Inferior parietal cortex (tissue), 1 donor: ENCODE data around the gene MRPS25.
A peak's percentile ranks its signal among the peaks of the same experiment; 100 is the strongest.
"Not testable (repeated sequence)": the region's sequence is repeated elsewhere in the genome, so short reads cannot be mapped to it uniquely, and the experiment has no call there.

ENCODE experiments used
- DNase-seq: peaks from one replicate; pipeline ENCODE4 v3.0.0-alpha.2; 2016; ENCODE audit errors: extremely low spot score

Gene MRPS25

DNA sequence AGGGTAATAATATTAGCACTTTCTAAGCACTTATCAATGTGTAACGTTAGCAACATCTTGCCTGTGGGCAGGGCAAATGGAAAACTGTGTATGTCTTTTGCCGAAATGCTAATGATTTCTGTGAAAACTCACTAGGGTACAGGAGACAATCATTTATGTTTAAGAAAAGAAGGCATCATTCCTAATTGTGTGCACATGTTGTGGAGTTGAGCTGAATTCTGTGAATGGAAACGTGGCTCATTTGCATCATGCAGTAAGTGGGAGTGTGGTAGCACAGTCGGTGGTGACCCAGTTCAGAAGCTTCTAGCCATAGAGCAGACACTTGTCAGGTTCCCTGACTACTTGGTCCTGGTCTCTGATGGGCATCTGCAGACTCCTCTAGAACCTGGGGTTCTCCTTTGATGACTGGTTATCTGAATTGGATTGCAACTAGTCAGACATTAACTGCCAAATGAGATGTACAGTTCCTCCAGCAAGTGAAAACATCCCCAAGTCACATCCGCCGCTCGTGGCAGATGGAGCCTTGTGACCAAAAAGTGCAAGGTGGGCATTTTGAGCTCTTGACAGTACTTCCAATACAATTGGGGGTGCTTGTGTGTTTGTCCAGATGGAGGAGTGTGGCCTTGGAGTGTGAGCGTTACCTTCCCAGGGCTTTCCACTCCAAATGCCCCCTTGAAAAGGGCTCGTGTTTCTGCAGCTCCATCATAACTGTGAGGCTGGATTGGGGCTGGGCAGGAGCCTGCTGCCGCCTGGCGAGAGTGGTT, 21.5 kb downstream of the MRPS25 start:
- no peak for DNase-seq

- DNase-seq: no peak
These were observed 22.2 kb downstream of the MRPS25 start for GRCh38 chr3:15042936-15043335.

- DNase-seq: no peak
These were observed 23.2 kb downstream of the MRPS25 start for GRCh38 chr3:15041950-15042349.

- no peak for DNase-seq
These were observed 24.3 kb downstream of the MRPS25 start for GRCh38 chr3:15040844-15041243.

GRCh38 chr3:15038306-15038705, 26.8 kb downstream of the MRPS25 start:
- no peak for DNase-seq

GRCh38 chr3:15033103-15033502, 32.0 kb downstream of the MRPS25 start:
- DNase-seq: no peak

DNA sequence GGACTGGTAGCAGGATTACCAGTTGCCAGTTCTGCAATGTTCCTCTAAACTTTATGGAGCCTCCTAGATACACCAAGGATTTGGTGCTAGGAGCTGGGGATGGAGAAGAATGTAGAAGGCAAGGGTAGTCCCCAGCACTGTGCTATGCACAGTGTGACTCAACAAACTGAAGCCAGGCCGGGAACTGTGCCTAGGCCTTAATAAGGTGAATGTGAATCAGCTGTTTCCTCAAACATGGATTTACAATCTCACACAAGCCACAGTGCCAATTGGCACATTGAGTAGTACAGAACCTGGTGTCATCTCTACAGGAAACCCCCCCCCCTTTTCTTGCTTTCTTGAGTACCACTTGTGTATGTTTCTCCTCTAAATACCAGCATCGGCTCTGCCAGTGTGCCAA, 32.5 kb downstream of the MRPS25 start:
- DNase-seq: no peak

GRCh38 chr3:15029625-15030024, 35.5 kb downstream of the MRPS25 start:
- no peak for DNase-seq

DNA sequence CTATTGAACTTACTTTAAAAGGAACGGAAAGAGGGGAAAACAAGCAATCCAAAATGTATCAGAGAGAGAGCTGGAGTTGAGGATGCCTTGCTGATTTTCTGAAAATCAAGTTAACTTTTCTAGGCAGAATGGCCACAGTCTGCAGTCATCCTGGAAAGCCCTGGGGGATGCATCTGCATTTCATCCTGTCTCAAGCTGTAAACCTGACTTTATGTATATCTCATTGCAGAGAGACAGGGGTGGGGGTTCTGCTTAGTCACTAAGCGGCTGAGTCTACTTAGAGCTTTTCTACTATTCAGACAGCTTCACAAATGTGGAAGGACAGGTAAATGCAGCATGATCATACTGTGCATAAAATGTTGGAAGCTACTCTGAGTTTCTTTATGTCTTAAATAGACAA, 41.4 kb downstream of the MRPS25 start:
- DNase-seq: no peak

GRCh38 chr3:15023249-15023648, 41.9 kb downstream of the MRPS25 start:
- no peak for DNase-seq

DNA sequence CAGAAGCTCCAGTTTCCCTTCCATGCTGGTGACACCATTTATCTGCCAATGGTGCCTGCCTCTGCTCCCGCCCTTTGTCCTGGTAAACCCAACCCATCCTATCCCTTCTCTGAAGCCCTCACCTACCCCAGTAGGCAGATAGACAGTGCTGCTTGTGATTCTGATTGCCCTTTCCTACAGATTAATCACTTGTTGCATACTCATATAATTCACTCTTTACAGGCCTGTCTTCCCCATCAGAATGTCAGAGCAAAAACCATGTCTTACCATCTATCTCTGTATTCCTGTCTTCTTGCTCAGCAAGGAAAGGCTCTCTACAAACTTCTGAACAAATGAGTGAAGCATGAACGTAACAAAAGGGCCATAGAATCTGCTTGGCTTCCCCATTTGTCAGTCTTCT, 47.9 kb downstream of the MRPS25 start:
- DNase-seq: no peak

DNA sequence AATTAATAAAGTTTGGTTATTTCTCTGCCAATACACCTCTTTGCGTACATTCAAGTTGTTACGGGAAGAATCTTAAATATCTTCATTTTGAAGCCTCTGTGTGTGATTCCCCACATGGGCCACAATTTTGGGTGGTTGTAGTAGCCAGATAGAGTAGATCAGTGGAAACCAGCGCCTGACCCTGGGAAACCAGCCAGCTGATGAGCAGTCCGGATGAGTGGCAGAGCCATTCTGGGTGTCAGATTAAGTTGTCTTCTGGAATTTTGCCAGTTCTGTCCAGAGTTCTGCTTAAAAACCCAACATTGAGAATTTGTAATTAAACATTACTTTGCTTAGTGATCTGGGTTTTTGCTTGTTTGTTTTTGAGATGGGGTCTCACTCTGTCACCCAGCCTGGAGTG, 49.7 kb downstream of the MRPS25 start:
- DNase-seq: no peak

GRCh38 chr3:15014606-15015328, 50.3 kb downstream of the MRPS25 start:
- no peak for DNase-seq

DNA sequence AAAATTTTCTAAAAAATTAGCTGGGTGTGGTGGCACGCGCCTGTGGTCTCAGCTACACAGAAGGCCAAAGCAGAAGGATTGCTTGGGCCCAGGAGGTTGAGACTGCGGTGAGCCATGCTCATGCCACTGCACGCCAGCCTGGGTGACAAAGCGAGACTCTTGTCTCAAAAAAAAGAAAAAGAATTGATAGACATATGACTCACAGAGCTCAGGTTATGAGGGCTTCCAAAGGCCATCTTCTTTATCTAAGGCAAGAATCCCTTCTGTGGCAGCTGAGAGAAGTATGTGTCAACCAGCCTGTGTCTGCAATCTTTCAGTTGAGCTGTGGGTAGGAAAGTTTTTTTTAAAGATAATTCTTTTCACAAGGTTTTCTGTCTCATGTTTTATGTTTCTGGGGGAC, 53.9 kb downstream of the MRPS25 start:
- no peak for DNase-seq

DNA sequence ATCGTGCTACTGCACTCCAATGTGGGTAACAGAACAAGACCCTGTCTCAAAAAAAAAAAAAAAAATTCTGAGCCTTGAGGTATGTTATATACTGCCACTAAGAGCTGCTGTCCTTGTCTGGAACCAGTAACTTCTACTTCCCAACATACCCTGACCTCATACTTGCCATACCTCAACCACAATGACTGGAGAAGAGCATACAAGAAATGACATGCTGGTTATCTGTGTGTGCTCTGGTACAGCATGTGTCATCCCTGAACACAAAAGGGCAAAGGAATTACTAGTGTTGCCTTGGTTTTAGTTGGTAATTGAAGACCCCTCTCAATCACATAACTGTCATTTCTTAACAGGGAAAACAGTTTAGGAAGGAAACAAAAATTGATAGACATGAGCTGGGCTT, 54.5 kb downstream of the MRPS25 start:
- DNase-seq: no peak

DNA sequence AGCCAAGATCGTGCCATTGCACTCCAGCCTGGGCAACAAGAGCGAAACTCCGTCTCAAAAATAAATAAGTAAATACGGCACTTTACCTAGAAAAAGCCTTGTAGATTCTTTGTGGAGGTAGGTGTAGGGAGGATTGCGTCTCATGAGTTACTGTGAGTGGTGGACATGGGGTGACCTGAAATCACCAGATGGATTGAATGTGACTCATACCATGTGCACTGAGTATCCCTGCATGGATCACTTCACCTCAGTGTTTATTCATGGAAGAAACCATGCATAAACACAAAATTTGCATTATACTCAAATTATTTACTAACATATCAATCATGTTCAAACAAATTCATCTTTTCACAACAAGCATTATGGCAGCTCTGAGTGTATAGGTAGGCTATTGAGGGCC, 55.9 kb downstream of the MRPS25 start:
- DNase-seq: no peak

DNA sequence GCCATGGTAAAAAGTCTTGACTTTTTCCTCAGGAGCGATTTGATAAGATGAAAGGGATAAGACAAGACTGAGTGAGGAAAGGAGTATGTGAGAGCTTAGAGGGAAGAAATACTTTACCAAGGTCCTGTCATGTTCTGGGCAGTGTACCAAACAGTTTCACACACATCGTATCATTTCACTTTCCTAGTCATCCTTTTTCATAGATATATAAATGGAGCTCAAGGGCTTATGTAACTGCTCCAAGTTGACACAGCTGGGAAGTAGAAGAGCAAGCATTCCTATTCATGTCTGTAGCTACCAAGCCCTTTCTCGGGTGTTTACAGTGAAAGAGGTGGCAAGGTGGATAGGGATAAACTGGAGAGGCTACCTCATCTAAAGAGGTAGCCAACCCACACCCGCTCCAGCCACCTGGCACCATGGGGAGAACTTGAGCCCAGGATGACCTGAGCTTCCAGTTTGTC, 57.4 kb downstream of the MRPS25 start:
- DNase-seq: peak; percentile 50

DNA sequence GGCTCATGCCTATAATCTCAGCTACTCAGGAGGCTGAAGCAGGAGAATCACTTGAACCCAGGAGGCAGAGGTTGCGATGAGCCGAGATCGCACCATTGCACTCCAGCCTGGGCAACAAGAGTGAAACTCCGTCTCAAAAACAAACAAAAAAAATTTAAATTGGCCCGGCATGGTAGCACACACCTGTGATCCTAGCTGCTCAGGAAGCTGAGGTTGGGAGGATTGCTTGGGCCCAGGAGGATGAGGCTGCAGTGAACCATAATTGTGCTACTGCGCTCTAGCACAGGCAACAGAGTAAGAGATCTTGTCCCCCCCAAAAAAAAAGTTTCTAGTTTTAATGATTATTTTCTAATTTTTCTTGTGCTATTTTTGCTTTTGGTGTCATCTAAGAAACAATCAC, 65.9 kb downstream of the MRPS25 start:
- not testable (repeated sequence) for DNase-seq
